ENCODE data around the gene HELZ2. TPM values are rescaled to one million over a fixed set of nuclear protein-coding genes. Genes with fewer than 3 reads are reported as not detected.

HELZ2 gene
- total and polyA plus RNA-seq, 10 of the 15 experiments (the other 5 are each of a cell fraction or from before 2014, with no cell fraction given) = 0.05 to 33.3 (median 6.2) TPM

GRCh38 chr20:63596423-63596822 is 22.4 kb upstream of the HELZ2 start:
- H3K4me1 ChIP-seq (ENCODE audit: control insufficient read depth, insufficient read depth, low read length) = no peaks in the 10 kb centered on the region
- 89% methylated on average over 6 of the region's 6 CpGs for WGBS (ENCODE audit: insufficient coverage, insufficient replicate concordance, low lambda C conversion rate, missing lambda C conversion rate)
- SMC1A ChIA-PET (ENCODE audit: uncharacterized antibody, unreplicated experiment) = no interaction called here
- CTCF ChIA-PET = no interaction called here
- no peak overlapping the region for H3K4me3 ChIP-seq
- H3K79me2 ChIP-seq (ENCODE audit: control insufficient read depth, insufficient read depth, low read length) = no peaks in the 10 kb centered on the region
- no peak for DNase-seq (ENCODE audit: low read depth, low spot score)
- no peaks in the 10 kb centered on the region for H3K27me3 ChIP-seq (replicated peaks in 1 of 2; ENCODE audit: control insufficient read depth in 2 of 2, insufficient read depth in 2 of 2, low read length in 1 of 2)
- no peak for FAIRE-seq
- no peak overlapping the region for H3K4me2 ChIP-seq (ENCODE audit: control insufficient read depth, insufficient read depth)
- POLR2A ChIA-PET = no interaction called here
- no peak for ATAC-seq
- H3K27ac ChIP-seq (ENCODE audit: control insufficient read depth, insufficient read depth) = no peak overlapping the region
- intact Hi-C loops (cut with micrococcal nuclease; ENCODE audit: unreplicated experiment) = no loop called here
- in situ Hi-C loops (cut with MboI) = no loop called here
- no peak for TF ChIP-seq ZBTB11 (CRISPR knock-in tag; IDR thresholded peaks at IDR 0.05)
- no peak for TF ChIP-seq WRNIP1 (IDR thresholded peaks at IDR 0.05; ENCODE audit: borderline replicate concordance, low read depth, low read length)
- TF ChIP-seq E2F4 (IDR thresholded peaks at IDR 0.05; ENCODE audit: low read depth, low read length) = no peak
- TF ChIP-seq ZZZ3 (IDR thresholded peaks at IDR 0.05; ENCODE audit: control insufficient read depth, insufficient read length, low read depth) = no peak
- no peak for TF ChIP-seq IKZF2 (IDR thresholded peaks at IDR 0.05)
- TF ChIP-seq NFIC (IDR thresholded peaks at IDR 0.05; ENCODE audit: low read depth, low read length) = no peak
- TF ChIP-seq YBX1 (IDR thresholded peaks at IDR 0.05) = no peak
- no peak for TF ChIP-seq GATAD2B (conservative IDR thresholded peaks at IDR 0.05; ENCODE audit: low read depth)
- TF ChIP-seq NR2C1 (IDR thresholded peaks at IDR 0.05) = no peak
- TF ChIP-seq NR2C2 (IDR thresholded peaks at IDR 0.05; ENCODE audit: borderline replicate concordance, control insufficient read depth, insufficient read length, low read depth) = no peak
- TF ChIP-seq FOXM1 (IDR thresholded peaks at IDR 0.05; ENCODE audit: low read depth, low read length) = no peak
- TF ChIP-seq PRDM15 (CRISPR knock-in tag; IDR thresholded peaks at IDR 0.05) = no peak
- no peak for TF ChIP-seq SPI1 (IDR thresholded peaks at IDR 0.05; ENCODE audit: borderline replicate concordance, insufficient read depth, low read depth, low read length)
- TF ChIP-seq SUZ12 (IDR thresholded peaks at IDR 0.05; ENCODE audit: unreplicated experiment) = no peak
- no peak for TF ChIP-seq ELK1 (IDR thresholded peaks at IDR 0.05; ENCODE audit: low read depth, low read length)
- RAD21 ChIA-PET (ENCODE audit: unreplicated experiment) = no interaction called here
- H2AFZ ChIP-seq (ENCODE audit: control insufficient read depth, low read depth, low read length) = no peak overlapping the region
- no TSS peak for BruUV-seq (replicated peaks)
- no peaks in the 10 kb centered on the region for H4K20me1 ChIP-seq (ENCODE audit: control insufficient read depth, insufficient read depth)
- no peaks in the 10 kb centered on the region for H3K9me3 ChIP-seq (replicated peaks; ENCODE audit: control insufficient read depth, insufficient read depth, low read length)
- H3K36me3 ChIP-seq (ENCODE audit: control insufficient read depth in 2 of 2, insufficient read depth in 2 of 2, low read length in 1 of 2) = peaks cover 7 to 10% of the 10 kb centered on the region in 2 experiments; a peak in 3 of 4 replicates
- no peak overlapping the region for H3K9ac ChIP-seq (ENCODE audit: control insufficient read depth, insufficient read depth, low read length)

Data from GM12878 (cell line).